Adrenal gland (tissue), 5 donors: ENCODE measurements around the gene KHK.

Experiments used
- POLR2A ChIP-seq, 2 donors: fragments of 450-650 bp; IDR thresholded peaks; one replicate each; pipeline ENCODE4 v1.6.1; 2017; ENCODE audit warnings: antibody characterized with exemption in 2 of 2, mild to moderate bottlenecking in 2 of 2, moderate library complexity in 1 of 2
- TF ChIP-seq, protein P1 (sequence below), 6 experiments: fragments of 450-650 bp in 4 of 6; fragments of 200-600 bp in 2 of 6; sonication (generic) in 1 of 6; IDR thresholded peaks; 1 replicate in 5 of 6; 2 replicates in 1 of 6; pipeline versions ENCODE4 v1.5.1 to v1.8.0; 2016 to 2021; ENCODE audit warnings: antibody characterized with exemption in 6 of 6, mild to moderate bottlenecking in 2 of 6, moderate library complexity in 1 of 6
- donor health status: DM: no; HTN: no; CAD: no.

DNA sequence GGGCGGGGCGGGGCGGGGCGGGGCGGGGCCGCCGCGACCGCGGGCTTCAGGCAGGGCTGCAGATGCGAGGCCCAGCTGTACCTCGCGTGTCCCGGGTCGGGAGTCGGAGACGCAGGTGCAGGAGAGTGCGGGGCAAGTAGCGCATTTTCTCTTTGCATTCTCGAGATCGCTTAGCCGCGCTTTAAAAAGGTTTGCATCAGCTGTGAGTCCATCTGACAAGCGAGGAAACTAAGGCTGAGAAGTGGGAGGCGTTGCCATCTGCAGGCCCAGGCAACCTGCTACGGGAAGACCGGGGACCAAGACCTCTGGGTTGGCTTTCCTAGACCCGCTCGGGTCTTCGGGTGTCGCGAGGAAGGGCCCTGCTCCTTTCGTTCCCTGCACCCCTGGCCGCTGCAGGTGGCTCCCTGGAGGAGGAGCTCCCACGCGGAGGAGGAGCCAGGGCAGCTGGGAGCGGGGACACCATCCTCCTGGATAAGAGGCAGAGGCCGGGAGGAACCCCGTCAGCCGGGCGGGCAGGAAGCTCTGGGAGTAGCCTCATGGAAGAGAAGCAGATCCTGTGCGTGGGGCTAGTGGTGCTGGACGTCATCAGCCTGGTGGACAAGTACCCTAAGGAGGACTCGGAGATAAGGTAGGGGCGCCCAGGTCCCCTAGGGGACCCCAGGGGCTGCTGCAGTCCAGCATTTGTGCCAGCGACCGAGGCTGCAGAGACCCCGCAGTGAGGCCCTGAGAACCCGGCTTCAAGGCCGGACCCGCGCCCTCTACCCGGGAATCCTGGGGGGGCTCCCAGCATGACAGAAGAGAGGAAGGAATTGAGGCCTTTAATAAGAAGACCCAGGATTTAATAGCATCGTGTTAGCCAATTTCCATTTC, at the start of gene KHK:
- TF ChIP-seq, protein P1, sequence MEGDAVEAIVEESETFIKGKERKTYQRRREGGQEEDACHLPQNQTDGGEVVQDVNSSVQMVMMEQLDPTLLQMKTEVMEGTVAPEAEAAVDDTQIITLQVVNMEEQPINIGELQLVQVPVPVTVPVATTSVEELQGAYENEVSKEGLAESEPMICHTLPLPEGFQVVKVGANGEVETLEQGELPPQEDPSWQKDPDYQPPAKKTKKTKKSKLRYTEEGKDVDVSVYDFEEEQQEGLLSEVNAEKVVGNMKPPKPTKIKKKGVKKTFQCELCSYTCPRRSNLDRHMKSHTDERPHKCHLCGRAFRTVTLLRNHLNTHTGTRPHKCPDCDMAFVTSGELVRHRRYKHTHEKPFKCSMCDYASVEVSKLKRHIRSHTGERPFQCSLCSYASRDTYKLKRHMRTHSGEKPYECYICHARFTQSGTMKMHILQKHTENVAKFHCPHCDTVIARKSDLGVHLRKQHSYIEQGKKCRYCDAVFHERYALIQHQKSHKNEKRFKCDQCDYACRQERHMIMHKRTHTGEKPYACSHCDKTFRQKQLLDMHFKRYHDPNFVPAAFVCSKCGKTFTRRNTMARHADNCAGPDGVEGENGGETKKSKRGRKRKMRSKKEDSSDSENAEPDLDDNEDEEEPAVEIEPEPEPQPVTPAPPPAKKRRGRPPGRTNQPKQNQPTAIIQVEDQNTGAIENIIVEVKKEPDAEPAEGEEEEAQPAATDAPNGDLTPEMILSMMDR (IDR thresholded peaks at IDR 0.05) = no peak
- no peak for TF ChIP-seq POLR2A (IDR thresholded peaks at IDR 0.05)
